Omental fat pad (tissue), 4 donors: ENCODE results near the gene TRAF6. TPM values are rescaled to one million over a fixed set of nuclear protein-coding genes. Genes with fewer than 3 reads are reported as not detected.

Experiments used
- small RNA-seq: library from RNA; depleted of rRNA; stranded (forward); fragments of <200 nt; gene quantifications from one replicate; pipeline ENCODE3, GENCODE V24; 2016
- total RNA-seq, 4 donors: library from RNA; depleted of rRNA; stranded (reverse); fragments of >200 nt; gene quantifications; one replicate each; pipeline ENCODE4 v1.1.0, GENCODE V29; 2016

The TRAF6 gene
- total RNA-seq, 4 donors from 2014 or later: 10.1 to 17.5 (median 13.9) TPM

Small RNA genes within 50 kb of the gene (small RNA-seq; reads per million reads assigned to genes)
- gene AC061999.1: not detected

Other genes with a start within 250 kb of the TRAF6 start
- gene COMMD9, start 220.8 kb downstream of the TRAF6 start, total RNA-seq: 10 to 100 TPM; 37.3 to 52.6 (median 41.6) TPM
- 10 to 100 TPM in 2 of 4 donors, 1 to 10 TPM in 2; 8.7 to 26.8 (median 16.2) TPM for gene PRR5L, start 214.0 kb downstream of the TRAF6 start, total RNA-seq
- gene RAG1, start 57.7 kb upstream of the TRAF6 start, total RNA-seq: 1 to 10 TPM in 1 of 4 donors, under 1 TPM in 3; 0.24 to 1.9 (median 0.41) TPM
- 10 to 100 TPM in 3 of 4 donors, 1 to 10 TPM in 1; 9.5 to 25.2 (median 16.8) TPM for gene IFTAP, start 84.2 kb upstream of the TRAF6 start, total RNA-seq
- not detected for gene RAG2, start 88.0 kb upstream of the TRAF6 start, total RNA-seq